NCI-H69 (cell line): ENCODE measurements around the gene DTX2.
"Not testable (repeated sequence)": the region's sequence is repeated elsewhere in the genome, so short reads cannot be mapped to it uniquely, and the experiment has no call there.

Experiments used
- DNase-seq: peaks from one replicate; lab custom pipeline; 2025; lab: John Stamatoyannopoulos, UW

The DTX2 gene

GRCh38 chr7:76512941-76513816 lies 51.7 kb downstream of the DTX2 start:
- no peak for DNase-seq

- DNase-seq, result no peak
These were observed 52.6 kb downstream of the DTX2 start for GRCh38 chr7:76513817-76514799.

- no peak for DNase-seq
These were observed 53.6 kb downstream of the DTX2 start for GRCh38 chr7:76514926-76515771.

GRCh38 chr7:76515999-76516443 lies 54.5 kb downstream of the DTX2 start:
- no peak for DNase-seq

- DNase-seq, result not testable (repeated sequence)
These were observed 55.4 kb downstream of the DTX2 start for GRCh38 chr7:76516932-76517331.

GRCh38 chr7:76526183-76526582 lies 64.7 kb downstream of the DTX2 start:
- not testable (repeated sequence) for DNase-seq

GRCh38 chr7:76531643-76532042 lies 70.1 kb downstream of the DTX2 start:
- DNase-seq, result not testable (repeated sequence)

- not testable (repeated sequence) for DNase-seq
These were observed 81.7 kb downstream of the DTX2 start, which contains the start of gene SPDYE16 for GRCh38 chr7:76543197-76543596. Gene SPDYE16, minus strand, starts transcription at chr7:76543297. Its CDS starts 1,838 bp downstream, at chr7:76541459.

- peak; percentile 92 for DNase-seq
These were observed 87.7 kb downstream of the DTX2 start for GRCh38 chr7:76549025-76549854.

- DNase-seq, result peak; percentile 34
These were observed 88.3 kb downstream of the DTX2 start for GRCh38 chr7:76549855-76550248.

GRCh38 chr7:76551992-76552391 lies 90.5 kb downstream of the DTX2 start:
- DNase-seq, result not testable (repeated sequence)
